HEK293T (cell line): ENCODE results near the gene TMEM192.

Experiments used
- ARNT ChIP-seq: fragments of 450-650 bp; IDR thresholded peaks from 2 replicates; pipeline ENCODE4 v1.6.1; 2017; ENCODE audit warnings: mild to moderate bottlenecking
- FOXM1 ChIP-seq: fragments of 450-650 bp; IDR thresholded peaks from 2 replicates; pipeline ENCODE4 v1.6.1; 2017; ENCODE audit warnings: mild to moderate bottlenecking, borderline replicate concordance
- HDGF ChIP-seq: fragments of 450-650 bp; IDR thresholded peaks from 2 replicates; pipeline ENCODE4 v1.6.1; 2017; ENCODE audit warnings: antibody characterized with exemption, borderline replicate concordance
- NFRKB ChIP-seq: fragments of 450-650 bp; IDR thresholded peaks from 2 replicates; pipeline ENCODE4 v1.6.1; 2016; ENCODE audit warnings: mild to moderate bottlenecking, moderate library complexity
- TARDBP ChIP-seq: fragments of 450-650 bp; IDR thresholded peaks from 2 replicates; pipeline ENCODE4 v1.6.1; 2016

GRCh38 chr4:165059386-165059785 lies 53.3 kb downstream of the TMEM192 start:
- TF ChIP-seq NFRKB (no peak), ARNT (no peak), HDGF (no peak), TARDBP (no peak), FOXM1 (no peak)
